ENCODE data around the gene PEPD. TPM values are rescaled to one million over a fixed set of nuclear protein-coding genes. Genes with fewer than 3 reads are reported as not detected.

PEPD gene
- total RNA-seq, 1 experiment from 2014 or later, result 83.1 TPM

DNA sequence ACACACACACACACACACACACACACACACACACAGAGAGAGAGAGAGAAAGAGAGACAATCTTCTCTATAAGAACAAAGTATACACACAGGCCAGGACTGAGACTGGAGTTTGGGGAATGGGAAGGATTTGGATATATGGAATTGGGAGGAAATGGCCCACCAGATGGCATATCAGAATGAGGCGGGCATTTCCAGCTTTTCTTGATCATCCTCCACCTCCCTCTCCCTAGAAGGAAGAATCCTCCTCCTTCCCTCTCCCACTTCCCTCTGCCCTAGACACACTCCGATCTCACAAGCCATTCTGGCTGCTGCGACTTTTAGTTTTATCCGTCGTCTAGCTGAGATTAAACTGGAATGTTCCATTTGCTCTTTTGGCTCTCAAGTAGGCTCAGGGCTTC, 158.1 kb downstream of the PEPD start:
- ATAC-seq (no peak), DNase-seq (ENCODE audit: low spot score) (no peak)
- Mint-ChIP-seq H3K4me3 (no peak overlapping the region), H3K36me3 (no peaks in the 10 kb centered on the region), H3K9me3 (no peaks in the 10 kb centered on the region), H3K27me3 (ENCODE audit: low read depth) (peaks cover 4% of the 10 kb centered on the region), H3K27ac (no peak overlapping the region), H3K4me1 (no peaks in the 10 kb centered on the region)
- CTCF ChIA-PET, result no interaction called here
- POLR2A ChIA-PET, result no interaction called here
- TF ChIP-seq, protein P1, sequence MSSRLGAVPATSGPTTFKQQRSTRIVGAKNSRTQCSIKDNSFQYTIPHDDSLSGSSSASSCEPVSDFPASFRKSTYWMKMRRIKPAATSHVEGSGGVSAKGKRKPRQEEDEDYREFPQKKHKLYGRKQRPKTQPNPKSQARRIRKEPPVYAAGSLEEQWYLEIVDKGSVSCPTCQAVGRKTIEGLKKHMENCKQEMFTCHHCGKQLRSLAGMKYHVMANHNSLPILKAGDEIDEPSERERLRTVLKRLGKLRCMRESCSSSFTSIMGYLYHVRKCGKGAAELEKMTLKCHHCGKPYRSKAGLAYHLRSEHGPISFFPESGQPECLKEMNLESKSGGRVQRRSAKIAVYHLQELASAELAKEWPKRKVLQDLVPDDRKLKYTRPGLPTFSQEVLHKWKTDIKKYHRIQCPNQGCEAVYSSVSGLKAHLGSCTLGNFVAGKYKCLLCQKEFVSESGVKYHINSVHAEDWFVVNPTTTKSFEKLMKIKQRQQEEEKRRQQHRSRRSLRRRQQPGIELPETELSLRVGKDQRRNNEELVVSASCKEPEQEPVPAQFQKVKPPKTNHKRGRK (CRISPR knock-in tag; IDR thresholded peaks at IDR 0.05; ENCODE audit: borderline replicate concordance), result no peak
- no peak for TF ChIP-seq ZNF317 (CRISPR knock-in tag; IDR thresholded peaks at IDR 0.05; ENCODE audit: borderline replicate concordance, low read depth)
- TF ChIP-seq ZBTB21 (CRISPR knock-in tag; IDR thresholded peaks at IDR 0.05; ENCODE audit: borderline replicate concordance), result no peak
- TF ChIP-seq SMAD3 (CRISPR knock-in tag; IDR thresholded peaks at IDR 0.05; ENCODE audit: borderline replicate concordance), result no peak
- no peak for TF ChIP-seq TP53 (CRISPR knock-in tag; IDR thresholded peaks at IDR 0.05)
- TF ChIP-seq, protein P2, sequence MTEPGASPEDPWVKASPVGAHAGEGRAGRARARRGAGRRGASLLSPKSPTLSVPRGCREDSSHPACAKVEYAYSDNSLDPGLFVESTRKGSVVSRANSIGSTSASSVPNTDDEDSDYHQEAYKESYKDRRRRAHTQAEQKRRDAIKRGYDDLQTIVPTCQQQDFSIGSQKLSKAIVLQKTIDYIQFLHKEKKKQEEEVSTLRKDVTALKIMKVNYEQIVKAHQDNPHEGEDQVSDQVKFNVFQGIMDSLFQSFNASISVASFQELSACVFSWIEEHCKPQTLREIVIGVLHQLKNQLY (CRISPR knock-in tag; IDR thresholded peaks at IDR 0.05), result no peak
- TF ChIP-seq, protein P3, sequence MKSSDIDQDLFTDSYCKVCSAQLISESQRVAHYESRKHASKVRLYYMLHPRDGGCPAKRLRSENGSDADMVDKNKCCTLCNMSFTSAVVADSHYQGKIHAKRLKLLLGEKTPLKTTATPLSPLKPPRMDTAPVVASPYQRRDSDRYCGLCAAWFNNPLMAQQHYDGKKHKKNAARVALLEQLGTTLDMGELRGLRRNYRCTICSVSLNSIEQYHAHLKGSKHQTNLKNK (CRISPR knock-in tag; IDR thresholded peaks at IDR 0.05), result no peak
- TF ChIP-seq ZNF121 (CRISPR knock-in tag; IDR thresholded peaks at IDR 0.05), result no peak

DNA sequence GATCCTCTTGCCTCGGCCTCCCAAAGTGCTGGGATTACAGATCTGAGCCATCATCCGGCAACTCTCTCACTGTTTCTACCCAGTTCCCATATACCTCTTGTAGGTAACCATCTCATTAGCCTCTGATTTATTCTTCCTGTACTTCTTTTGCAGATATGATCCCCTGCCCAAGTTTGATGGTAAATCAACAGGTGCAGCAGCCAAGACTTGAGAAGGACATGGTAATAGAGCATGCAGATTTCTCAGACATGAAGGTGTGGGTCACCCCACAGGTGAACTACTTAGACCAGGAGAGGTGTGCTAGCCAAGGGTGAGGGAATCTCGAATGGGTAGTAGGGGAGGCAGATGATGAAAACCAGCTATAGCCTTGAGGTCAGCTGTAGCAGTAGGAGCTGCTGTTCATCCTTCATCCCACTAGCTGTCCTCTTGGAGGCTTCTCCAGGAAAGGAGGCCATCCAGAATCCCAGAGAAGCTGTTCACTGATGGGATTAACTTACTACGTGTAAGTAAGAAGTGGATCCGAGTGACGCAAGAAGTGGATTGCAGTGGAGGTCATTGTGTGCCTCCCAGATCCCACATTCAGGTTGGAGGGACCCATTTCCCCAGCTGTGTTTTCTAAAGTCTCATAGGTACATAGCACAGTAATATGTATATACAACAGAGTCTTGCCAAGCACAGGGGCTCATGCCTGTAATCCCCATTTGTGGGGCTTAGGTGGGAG, 158.9 kb downstream of the PEPD start:
- Mint-ChIP-seq H3K27ac (no peak overlapping the region), H3K27me3 (ENCODE audit: low read depth) (peaks cover 4% of the 10 kb centered on the region), H3K4me3 (no peak overlapping the region), H3K9me3 (no peaks in the 10 kb centered on the region), H3K36me3 (no peaks in the 10 kb centered on the region), H3K4me1 (no peaks in the 10 kb centered on the region)
- ChIA-PET POLR2A (no interaction called here), CTCF (no interaction called here)
- no peak for ATAC-seq
- TF ChIP-seq NR2C2 (CRISPR knock-in tag; IDR thresholded peaks at IDR 0.05), result no peak
- TF ChIP-seq, protein P4, sequence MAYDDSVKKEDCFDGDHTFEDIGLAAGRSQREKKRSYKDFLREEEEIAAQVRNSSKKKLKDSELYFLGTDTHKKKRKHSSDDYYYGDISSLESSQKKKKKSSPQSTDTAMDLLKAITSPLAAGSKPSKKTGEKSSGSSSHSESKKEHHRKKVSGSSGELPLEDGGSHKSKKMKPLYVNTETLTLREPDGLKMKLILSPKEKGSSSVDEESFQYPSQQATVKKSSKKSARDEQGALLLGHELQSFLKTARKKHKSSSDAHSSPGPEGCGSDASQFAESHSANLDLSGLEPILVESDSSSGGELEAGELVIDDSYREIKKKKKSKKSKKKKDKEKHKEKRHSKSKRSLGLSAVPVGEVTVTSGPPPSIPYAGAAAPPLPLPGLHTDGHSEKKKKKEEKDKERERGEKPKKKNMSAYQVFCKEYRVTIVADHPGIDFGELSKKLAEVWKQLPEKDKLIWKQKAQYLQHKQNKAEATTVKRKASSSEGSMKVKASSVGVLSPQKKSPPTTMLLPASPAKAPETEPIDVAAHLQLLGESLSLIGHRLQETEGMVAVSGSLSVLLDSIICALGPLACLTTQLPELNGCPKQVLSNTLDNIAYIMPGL (CRISPR knock-in tag; IDR thresholded peaks at IDR 0.05), result no peak
- TF ChIP-seq, protein P5, sequence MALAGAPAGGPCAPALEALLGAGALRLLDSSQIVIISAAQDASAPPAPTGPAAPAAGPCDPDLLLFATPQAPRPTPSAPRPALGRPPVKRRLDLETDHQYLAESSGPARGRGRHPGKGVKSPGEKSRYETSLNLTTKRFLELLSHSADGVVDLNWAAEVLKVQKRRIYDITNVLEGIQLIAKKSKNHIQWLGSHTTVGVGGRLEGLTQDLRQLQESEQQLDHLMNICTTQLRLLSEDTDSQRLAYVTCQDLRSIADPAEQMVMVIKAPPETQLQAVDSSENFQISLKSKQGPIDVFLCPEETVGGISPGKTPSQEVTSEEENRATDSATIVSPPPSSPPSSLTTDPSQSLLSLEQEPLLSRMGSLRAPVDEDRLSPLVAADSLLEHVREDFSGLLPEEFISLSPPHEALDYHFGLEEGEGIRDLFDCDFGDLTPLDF (CRISPR knock-in tag; IDR thresholded peaks at IDR 0.05), result no peak
- no peak for TF ChIP-seq RELA (CRISPR knock-in tag; IDR thresholded peaks at IDR 0.05; ENCODE audit: borderline replicate concordance)
- TF ChIP-seq, protein P6, sequence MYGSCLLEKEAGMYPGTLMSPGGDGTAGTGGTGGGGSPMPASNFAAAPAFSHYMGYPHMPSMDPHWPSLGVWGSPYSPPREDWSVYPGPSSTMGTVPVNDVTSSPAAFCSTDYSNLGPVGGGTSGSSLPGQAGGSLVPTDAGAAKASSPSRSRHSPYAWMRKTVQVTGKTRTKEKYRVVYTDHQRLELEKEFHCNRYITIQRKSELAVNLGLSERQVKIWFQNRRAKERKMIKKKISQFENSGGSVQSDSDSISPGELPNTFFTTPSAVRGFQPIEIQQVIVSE (CRISPR knock-in tag; IDR thresholded peaks at IDR 0.05; ENCODE audit: borderline replicate concordance), result no peak
- no peak for TF ChIP-seq SMAD4 (CRISPR knock-in tag; IDR thresholded peaks at IDR 0.05)
- no peak for TF ChIP-seq MXD4 (CRISPR knock-in tag; IDR thresholded peaks at IDR 0.05; ENCODE audit: borderline replicate concordance)
- TF ChIP-seq ZNF423 (CRISPR knock-in tag; IDR thresholded peaks at IDR 0.05), result no peak
- no peak for TF ChIP-seq ZNF121 (CRISPR knock-in tag; IDR thresholded peaks at IDR 0.05)
- no peak for TF ChIP-seq ETV6 (CRISPR knock-in tag; IDR thresholded peaks at IDR 0.05)
- TF ChIP-seq, protein P1 (CRISPR knock-in tag; IDR thresholded peaks at IDR 0.05; ENCODE audit: borderline replicate concordance), result no peak
- TF ChIP-seq, protein P7, sequence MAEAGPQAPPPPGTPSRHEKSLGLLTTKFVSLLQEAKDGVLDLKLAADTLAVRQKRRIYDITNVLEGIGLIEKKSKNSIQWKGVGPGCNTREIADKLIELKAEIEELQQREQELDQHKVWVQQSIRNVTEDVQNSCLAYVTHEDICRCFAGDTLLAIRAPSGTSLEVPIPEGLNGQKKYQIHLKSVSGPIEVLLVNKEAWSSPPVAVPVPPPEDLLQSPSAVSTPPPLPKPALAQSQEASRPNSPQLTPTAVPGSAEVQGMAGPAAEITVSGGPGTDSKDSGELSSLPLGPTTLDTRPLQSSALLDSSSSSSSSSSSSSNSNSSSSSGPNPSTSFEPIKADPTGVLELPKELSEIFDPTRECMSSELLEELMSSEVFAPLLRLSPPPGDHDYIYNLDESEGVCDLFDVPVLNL (CRISPR knock-in tag; IDR thresholded peaks at IDR 0.05; ENCODE audit: borderline replicate concordance, low read depth), result no peak
- no peak for TF ChIP-seq TEAD1 (CRISPR knock-in tag; IDR thresholded peaks at IDR 0.05)
- TF ChIP-seq FOXK1 (CRISPR knock-in tag; IDR thresholded peaks at IDR 0.05), result no peak
- DNase-seq (ENCODE audit: low spot score), result no peak

Data from WTC11 (cell line).